ENCODE measurements around the gene NPR1.
A peak's percentile ranks its signal among the peaks of the same experiment; 100 is the strongest.

NPR1 gene

DNA sequence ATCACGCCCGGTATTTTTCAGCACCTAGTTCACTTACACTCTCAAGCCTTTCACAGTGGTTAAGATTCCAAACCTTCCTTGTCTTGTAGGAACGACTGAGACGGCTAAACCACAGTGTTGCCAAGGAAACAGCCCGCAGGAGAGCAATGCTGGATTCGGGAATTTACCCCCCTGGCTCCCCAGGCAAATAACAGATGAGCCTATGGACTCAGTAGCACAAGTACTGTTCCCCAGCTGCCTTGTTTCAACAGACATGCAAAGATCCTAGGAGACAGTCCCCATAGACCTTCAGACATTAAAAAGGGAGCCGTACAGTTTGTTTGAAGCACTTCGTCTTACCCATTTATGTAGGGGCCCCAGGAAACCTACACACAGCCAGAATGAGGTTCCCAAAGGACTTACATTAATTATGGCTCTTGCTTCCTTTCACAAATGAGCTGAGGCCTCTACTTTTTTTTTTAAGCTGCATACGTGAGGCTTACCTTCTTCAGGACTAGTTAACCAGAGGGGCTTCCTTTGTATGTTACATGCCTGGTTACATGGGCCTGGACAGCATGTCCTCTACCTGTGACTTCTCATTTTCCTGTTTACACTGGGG is 17.3 kb upstream of the NPR1 start:
- TF ChIP-seq GATA2 (IDR thresholded peaks at IDR 0.05; ENCODE audit: low read depth, low read length) (no peak), GATA3 (IDR thresholded peaks at IDR 0.05; ENCODE audit: low read depth, low read length) (no peak)

DNA sequence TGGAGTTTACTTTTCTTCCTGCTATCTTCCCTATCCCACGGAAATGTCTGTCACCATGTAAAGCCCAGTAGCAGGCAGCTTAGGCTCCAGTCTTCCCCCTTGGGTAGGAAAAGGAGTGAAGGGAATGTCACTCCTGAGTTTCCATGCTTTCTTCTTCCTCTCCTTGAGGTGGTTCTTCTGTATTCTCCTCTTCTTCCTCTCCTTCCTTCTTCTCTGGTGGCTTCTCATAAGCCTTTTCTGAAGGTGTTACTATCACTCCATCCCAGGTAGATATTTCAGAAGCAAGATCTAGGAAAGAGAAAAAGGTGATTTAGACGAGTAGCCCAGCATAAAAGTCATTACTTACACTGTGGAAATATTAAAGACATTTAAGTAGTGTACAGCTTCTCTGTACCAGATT is 16.2 kb upstream of the NPR1 start:
- TF ChIP-seq GATA3 (IDR thresholded peaks at IDR 0.05; ENCODE audit: low read depth, low read length) = no peak
- no peak for TF ChIP-seq GATA2 (IDR thresholded peaks at IDR 0.05; ENCODE audit: low read depth, low read length)

DNA sequence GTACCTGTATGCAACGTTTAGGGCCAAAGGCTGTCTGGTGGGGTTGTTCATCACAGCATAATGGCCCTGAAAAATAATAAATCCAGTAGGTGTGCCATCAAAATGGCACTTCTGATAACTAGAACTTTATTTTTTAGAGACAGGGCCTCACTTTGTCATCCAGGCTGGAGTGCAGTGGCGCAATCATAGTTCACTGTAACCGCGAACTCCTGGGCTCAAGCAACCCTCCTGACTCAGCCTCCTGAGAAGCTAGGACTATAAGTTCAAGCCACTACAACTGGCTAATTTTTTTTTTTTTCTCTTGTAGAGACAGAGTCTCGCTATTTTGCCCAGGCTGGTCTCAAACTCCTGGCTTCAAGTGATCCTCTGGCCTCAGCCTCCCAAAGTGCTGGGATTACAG is 15.3 kb upstream of the NPR1 start:
- TF ChIP-seq GATA2 (IDR thresholded peaks at IDR 0.05; ENCODE audit: low read depth, low read length) (no peak), GATA3 (IDR thresholded peaks at IDR 0.05; ENCODE audit: low read depth, low read length) (no peak)

DNA sequence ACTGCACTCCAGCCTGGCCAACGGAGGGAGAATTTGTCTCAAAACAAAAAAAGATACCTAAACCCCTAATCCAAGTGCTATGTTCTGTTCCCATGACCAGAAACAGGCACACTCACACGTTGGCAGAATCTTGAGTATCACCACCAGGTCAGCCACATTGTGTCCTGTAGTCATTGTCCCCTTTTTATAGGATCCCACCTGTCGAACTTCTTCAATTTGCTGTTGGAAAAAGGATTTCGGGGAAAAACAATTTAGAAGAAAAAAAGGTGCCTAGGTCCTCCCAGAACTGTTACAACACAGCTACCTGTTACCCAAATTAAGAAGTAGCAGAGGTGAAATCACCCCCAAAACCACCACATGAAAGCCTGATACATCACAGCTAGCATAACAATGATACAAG is 11.0 kb upstream of the NPR1 start:
- TF ChIP-seq GATA2 (IDR thresholded peaks at IDR 0.05; ENCODE audit: low read depth, low read length) (no peak), GATA3 (IDR thresholded peaks at IDR 0.05; ENCODE audit: low read depth, low read length) (no peak)

DNA sequence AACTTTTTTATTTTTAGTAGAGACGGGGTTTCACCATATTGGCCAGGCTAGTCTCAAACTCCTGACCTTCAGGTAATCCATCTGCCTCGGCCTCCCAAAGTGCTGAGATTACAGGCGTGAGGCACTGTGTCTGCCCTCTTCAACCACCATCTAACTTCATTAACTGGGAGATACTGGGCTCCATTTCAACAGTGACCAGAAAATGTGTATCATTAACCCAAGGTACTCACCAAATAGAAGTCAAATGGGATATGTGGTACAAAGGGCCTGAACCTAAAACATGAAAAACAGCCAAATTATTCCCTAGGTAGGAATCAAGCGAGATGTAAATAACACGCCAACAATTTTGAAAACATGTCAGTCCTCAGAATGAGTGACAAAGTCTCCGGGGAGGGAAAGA is 8.9 kb upstream of the NPR1 start:
- TF ChIP-seq GATA2 (IDR thresholded peaks at IDR 0.05; ENCODE audit: low read depth, low read length) (no peak), GATA3 (IDR thresholded peaks at IDR 0.05; ENCODE audit: low read depth, low read length) (no peak)

DNA sequence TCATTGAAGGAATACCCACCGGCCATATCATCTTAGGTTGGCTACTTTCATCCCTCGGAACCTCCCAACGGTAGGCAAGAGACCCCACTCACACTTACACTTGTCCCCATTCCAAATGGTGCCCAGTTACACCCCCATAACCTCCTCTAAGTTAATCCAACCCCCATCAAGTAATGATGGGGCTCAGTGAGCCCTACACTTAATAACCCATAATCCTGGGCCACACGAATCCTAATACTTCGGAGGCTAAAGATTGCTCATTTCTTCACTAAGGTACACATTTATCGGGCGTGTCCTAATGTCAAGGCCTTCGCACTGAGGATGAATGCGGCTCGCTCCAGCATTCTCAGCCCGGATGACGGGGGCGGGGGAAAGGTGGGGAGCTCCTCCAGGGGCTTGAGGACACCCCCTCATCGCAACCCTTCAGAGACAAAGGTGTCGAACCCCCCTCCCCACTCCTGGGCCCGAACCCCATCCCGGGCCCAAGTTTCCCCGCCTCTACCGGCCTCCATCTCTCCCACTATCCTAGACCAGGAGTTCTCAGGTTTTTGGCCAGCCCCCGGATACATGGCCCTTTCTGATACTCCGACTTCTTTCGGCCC is 8.1 kb upstream of the NPR1 start:
- TF ChIP-seq GATA2 (IDR thresholded peaks at IDR 0.05; ENCODE audit: low read depth, low read length) (no peak), GATA3 (IDR thresholded peaks at IDR 0.05; ENCODE audit: low read depth, low read length) (no peak)

DNA sequence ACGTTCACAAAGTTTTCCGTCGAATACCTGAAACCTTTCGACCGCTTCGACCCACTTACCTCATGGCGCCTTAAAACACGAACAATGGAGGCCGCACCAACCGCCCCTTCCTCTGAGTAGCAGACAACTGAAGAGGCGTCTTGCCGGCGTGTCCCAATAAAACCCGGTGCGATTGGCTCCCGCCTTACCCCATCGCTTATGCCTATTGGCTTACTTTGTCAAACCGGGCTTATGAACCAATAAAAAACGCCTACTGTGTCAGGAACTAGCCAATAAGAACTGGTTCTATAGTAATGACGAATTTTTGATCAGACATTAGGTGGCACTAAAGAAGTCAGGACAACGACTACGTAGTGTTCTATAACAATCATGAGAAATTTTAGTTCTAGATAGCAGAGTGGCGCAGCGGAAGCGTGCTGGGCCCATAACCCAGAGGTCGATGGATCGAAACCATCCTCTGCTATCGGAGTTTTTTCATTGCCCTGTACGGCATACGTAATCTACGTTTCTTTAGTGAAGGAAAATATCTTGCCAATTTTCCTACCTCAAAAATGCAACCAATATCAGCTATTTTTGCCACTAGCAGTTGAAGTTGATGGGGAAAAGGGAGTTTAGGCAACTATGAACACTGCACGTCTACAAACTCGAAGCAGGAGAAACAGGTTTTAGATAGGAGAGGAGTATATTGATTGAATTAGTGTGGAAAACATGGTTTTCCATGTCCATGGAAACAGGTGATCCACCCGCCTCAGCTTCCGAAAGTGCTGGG is 7.4 kb upstream of the NPR1 start, which contains the start of gene ILF2:
Gene ILF2 (minus strand): TSS at position 135 of the 769 bp plus-strand sequence. CDS start 71 bp downstream, at position 64.
- peak; percentile 80 for TF ChIP-seq GATA2 (IDR thresholded peaks at IDR 0.05; ENCODE audit: low read depth, low read length)
- TF ChIP-seq GATA3 (IDR thresholded peaks at IDR 0.05; ENCODE audit: low read depth, low read length) = no peak

DNA sequence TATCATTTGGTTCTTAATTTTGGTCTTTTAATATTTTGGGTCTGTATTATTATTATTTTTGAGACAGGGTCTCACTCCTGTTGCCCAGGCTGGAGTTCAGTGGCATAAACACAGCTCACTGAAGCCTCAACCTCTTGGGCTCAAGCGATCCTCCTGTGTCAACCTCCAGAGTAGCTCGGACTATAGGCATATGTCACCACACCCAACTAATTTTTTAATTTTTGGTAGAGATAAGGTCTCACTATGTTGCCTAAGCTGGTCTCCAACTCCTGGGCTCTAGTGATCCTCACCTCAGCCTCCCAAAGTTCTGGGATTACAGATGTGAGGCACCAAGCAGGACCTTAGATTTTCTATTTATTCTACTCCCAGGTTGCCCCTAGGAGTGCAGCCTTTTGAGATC is 5.0 kb upstream of the NPR1 start:
- TF ChIP-seq GATA2 (IDR thresholded peaks at IDR 0.05; ENCODE audit: low read depth, low read length) (no peak), GATA3 (IDR thresholded peaks at IDR 0.05; ENCODE audit: low read depth, low read length) (no peak)

DNA sequence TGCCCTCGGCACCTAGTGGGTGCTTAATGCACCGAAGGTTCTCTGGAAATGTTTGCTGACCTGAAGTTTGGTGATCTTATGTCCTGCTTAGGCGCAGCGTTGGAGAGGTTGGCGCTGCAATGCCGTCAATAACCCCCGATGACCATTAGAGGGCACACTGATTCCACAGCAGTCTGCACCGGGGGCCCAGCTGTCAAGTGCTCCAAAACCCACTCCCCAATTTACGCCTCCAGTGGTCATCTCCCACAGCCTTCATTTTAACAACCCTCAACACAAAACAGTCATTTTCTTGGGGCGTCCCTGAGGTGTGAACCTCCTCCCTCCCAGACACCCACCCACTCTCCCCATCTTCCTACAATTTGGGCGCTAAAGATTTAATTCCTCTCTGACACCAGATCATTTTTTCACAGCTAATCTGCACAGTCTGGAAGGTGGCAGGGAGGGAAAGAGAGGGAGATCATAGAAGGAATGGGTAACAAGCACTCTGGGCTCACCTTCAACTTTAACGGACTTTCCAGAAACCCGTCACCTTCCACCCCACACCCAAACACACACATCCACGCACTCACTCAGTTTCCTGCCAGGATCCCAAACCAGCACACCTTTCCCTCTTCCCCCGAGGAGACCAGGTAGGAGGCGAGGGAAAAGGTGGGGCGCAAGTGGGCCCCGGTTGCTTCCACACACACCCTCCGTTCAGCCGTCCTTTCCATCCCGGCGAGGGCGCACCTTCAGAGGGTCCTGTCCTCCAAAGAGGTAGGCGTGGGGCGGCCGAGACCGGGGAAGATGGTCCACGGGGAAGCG is 570 bp upstream of the NPR1 start:
- TF ChIP-seq GATA3 (IDR thresholded peaks at IDR 0.05; ENCODE audit: low read depth, low read length) = no peak
- TF ChIP-seq GATA2 (IDR thresholded peaks at IDR 0.05; ENCODE audit: low read depth, low read length) = no peak

DNA sequence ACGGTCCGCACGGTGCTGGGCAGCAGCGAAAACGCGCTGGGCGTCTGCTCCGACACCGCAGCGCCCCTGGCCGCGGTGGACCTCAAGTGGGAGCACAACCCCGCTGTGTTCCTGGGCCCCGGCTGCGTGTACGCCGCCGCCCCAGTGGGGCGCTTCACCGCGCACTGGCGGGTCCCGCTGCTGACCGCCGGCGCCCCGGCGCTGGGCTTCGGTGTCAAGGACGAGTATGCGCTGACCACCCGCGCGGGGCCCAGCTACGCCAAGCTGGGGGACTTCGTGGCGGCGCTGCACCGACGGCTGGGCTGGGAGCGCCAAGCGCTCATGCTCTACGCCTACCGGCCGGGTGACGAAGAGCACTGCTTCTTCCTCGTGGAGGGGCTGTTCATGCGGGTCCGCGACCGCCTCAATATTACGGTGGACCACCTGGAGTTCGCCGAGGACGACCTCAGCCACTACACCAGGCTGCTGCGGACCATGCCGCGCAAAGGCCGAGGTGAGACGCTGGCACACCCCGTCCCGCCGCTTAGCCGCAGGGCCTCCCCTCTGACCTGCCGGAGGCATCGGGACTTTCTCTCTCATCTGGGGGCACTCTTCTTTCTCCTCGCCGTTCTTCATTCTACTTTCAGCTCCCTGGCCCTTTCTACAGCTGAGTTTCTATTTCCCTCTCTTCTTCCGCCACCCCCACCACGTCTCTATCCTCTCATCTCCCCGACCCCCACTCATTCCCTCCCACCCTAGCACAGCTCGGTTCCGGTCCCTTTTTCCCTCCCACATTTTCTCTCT is 1.0 kb downstream of the NPR1 start:
- TF ChIP-seq GATA2 (IDR thresholded peaks at IDR 0.05; ENCODE audit: low read depth, low read length) (no peak), GATA3 (IDR thresholded peaks at IDR 0.05; ENCODE audit: low read depth, low read length) (no peak)

DNA sequence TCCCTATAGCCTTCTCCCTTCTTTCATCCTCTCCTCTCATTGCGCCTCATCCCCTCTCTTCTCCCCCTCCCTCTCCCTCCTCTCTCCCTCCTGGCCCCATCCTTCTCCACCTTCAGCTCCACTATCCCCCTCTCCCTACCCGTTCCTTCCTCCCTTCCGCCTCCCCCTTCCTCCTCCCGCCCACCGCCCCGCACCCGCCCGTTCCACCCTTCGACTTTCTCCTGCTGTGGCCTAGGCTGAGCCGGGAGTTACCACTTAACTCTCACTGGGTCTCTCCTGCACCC is 1.6 kb downstream of the NPR1 start:
- TF ChIP-seq GATA2 (IDR thresholded peaks at IDR 0.05; ENCODE audit: low read depth, low read length) = no peak
- TF ChIP-seq GATA3 (IDR thresholded peaks at IDR 0.05; ENCODE audit: low read depth, low read length) = no peak

DNA sequence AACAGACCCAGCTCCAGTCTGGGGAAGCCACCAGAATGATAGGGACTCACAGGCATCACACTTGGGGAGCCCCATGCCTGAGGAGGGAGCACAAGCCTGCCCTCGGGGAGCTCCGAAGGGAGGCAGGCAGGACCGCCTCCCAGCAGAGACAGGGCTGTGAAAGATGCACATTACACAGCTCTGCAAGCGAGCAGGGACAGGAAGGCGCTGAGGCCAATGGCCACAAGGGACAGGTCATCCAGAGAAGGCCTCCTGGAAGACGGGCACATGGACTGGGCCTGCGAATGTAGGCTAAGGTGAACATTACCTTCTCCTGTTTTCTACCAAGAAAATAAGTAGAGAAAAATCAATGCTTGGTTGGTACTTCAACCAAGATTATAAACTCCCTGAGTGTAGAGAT is 4.2 kb downstream of the NPR1 start:
- no peak for TF ChIP-seq GATA3 (IDR thresholded peaks at IDR 0.05; ENCODE audit: low read depth, low read length)
- no peak for TF ChIP-seq GATA2 (IDR thresholded peaks at IDR 0.05; ENCODE audit: low read depth, low read length)

DNA sequence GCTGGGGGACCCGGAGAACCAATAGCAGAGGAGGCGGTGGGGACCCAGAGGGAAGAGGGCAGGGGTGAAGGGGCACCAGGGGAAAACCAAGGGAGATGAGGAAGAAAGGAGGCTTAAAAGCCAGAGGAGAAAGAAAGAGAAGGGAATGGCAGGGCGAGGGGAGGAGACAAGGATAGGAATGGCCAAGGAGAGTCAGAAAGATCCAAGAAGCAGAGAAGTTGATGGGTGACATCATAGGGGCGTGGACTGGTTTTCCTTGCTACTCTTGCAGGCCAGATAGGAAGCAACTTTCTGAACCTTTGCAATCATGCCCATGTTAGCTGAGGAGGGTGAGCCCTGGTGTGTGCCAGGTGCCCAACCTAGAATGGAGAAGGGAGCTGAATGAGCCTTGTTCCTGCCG is 5.4 kb downstream of the NPR1 start:
- TF ChIP-seq GATA3 (IDR thresholded peaks at IDR 0.05; ENCODE audit: low read depth, low read length) (no peak), GATA2 (IDR thresholded peaks at IDR 0.05; ENCODE audit: low read depth, low read length) (no peak)

DNA sequence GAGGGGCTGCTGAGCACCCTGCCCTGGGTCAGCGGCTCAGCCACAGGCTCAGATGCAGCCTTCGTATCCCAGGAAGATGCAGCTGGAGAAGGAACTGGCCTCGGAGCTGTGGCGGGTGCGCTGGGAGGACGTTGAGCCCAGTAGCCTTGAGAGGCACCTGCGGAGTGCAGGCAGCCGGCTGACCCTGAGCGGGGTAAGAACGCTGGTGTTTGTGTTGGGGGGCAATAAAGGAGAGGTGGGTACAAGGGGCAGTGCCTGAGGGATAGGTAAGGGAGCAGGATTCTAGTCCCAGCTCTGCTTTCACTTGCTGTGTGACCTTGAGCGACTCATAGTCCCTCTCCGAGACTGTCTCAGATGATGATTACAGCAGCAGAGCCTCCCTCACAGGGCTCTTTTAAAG is 6.4 kb downstream of the NPR1 start:
- TF ChIP-seq GATA2 (IDR thresholded peaks at IDR 0.05; ENCODE audit: low read depth, low read length) (no peak), GATA3 (IDR thresholded peaks at IDR 0.05; ENCODE audit: low read depth, low read length) (no peak)

All from SH-SY5Y (cell line).